DMS 273 treated with DMSO at 0.1 percent for 48 hours (cell line): ENCODE data around the gene DTNA.
"Not testable (repeated sequence)": the region's sequence is repeated elsewhere in the genome, so short reads cannot be mapped to it uniquely, and the experiment has no call there.

ENCODE experiments used
- DNase-seq: peaks from one replicate; lab custom pipeline; 2025; lab: John Stamatoyannopoulos, UW

Gene DTNA

DNA sequence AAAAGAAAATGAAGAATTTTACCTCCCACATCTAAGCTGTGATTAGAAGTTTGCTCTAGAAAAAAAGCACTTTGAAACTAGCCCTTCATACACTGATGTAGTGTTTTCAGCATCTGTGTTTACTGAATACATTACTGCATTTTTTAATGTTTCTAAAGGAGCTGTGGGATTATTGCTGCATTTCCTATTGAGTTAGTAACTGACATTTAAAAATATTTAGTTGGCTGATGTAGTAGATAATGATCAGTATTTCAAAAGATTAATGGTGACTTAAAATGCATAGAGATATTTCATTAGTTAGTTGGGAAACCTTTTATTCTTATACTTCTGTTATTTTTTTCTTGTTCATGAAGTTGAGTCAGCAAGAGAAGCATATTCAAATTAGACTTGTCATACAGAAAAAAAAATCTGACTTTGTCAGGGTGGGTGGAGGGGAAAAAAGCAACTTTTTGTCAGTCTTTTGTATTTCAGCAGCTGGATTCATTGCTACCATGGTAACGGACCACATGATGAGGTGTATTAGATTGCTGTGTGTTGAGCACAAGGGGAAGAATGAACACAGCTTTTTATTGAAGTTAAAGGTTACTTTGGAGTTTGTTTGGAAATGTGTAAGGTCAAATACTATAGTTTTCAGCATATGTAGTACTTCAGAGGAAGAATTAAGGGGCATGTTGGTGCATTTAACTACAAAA lies at the start of gene DTNA:
TSS of gene DTNA (plus strand) at position 549 of the 692 bp plus-strand sequence. CDS start 45,679 bp downstream, outside the sequence.
- no peak for DNase-seq

DNA sequence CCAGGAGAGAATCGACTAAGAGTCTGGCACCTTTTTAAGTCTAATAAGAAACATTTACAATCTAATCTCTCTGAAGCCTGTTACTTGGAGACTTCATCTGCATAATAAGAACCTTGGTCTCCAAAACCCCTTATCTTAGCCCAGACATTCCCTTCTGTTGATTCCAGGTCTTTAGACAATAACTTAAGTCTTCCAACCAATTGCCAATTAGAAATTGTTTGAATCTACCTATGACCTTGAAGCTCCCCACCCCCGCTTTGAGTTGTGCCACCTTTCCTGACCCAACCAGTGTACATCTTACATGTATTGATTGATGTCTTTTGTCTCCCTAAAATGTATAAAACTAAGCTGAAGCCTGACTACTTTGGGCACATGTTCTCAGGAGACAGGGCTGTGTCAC lies 49.5 kb upstream of the DTNA start:
- no peak for DNase-seq

DNA sequence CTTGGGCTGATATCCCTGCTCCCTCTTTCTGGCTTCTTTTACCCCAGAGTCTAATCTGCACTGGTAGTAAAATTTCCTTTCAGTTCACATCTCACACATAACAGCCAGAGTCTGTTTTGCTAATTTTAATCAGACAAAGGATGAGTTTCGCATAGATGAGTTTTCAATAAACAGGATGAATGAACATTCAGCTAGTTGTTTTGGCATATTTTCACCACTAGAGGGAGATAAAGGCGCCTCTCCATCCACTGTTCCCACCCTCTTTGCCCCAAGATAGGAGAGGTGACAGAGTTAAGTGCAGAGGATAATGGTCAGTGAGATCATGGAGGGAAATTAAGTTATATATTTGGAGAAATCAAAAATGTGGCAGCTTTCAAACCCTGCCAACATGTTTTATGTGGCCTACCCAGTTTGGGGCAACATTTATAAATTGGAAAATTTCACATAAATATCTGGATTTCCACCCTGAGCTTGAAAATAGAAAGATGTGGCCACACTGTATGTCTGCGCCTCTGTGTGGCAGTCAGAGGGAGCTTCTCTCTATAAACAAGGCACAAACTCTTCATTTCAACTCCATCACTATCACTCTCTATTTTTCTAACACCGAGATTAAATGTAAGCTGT lies 48.5 kb upstream of the DTNA start:
- peak; percentile 6 for DNase-seq

GRCh38 chr18:34676816-34677574 lies 33.1 kb upstream of the DTNA start:
- DNase-seq = no peak

DNA sequence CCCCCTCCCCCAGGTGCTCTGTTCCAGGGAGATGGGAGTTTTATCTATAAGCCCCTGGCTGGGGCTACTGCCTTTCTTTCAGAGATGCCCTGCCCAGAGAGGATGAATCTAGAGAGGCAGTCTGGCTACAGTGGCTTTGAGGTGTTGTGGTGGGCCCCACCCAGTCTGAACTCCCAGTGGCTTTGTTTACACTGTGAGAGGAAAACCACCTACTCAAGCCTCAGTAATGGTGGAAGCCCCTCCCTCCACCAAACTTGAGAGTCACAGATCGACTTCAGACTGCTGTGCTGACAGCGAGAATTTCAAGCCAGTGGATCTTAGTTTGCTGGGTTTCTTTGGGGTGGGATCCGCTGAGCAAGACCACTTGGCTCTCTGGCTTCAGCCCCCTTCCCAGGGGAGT lies 20.3 kb upstream of the DTNA start:
- not testable (repeated sequence) for DNase-seq

DNA sequence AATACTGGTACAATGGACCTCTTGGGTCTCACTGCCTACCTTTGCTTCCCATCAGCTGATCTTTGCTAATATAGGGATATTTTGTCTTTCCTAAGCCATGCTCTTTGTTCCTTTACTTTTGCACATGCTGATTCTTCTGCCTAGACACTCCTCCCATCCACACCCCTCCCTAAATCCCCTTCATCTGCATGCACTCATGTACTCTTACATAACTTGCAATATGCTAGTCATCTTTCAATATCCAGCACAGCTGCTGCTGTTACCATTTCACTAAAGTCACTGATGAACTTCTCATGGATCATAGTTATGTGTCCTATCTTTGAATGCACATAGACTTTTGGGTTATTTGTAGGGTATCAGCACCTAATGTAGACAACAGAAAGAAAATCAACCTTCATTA lies 18.5 kb upstream of the DTNA start:
- DNase-seq = no peak

- DNase-seq = no peak
Measured at GRCh38 chr18:34694591-34695165, 15.4 kb upstream of the DTNA start.

GRCh38 chr18:34695310-34695709 lies 14.8 kb upstream of the DTNA start:
- no peak for DNase-seq

GRCh38 chr18:34696671-34697070 lies 13.4 kb upstream of the DTNA start:
- DNase-seq = no peak

DNA sequence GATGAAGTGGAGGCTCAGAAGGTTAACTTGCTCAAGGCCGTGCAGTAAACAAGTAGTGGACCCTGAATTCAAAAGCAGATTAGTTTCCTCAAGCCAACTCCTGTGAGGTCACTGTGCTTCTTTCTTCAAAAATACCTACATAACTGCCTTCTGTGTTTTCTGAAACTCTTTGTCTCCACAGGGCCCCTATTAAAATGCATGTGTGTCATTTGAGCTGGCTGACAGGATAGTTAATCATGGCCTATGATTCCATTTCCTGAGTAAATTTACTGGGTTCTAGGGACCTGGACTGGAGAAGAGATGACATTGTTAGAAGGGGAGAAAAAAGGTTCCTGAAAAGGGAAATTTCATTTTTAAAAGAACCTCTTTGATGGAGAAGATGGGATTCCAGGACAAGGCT lies 12.9 kb upstream of the DTNA start:
- no peak for DNase-seq

GRCh38 chr18:34697891-34698290 lies 12.2 kb upstream of the DTNA start:
- DNase-seq = no peak

GRCh38 chr18:34701911-34702310 lies 8.2 kb upstream of the DTNA start:
- DNase-seq = no peak

- DNase-seq = no peak
Measured at GRCh38 chr18:34702814-34703213, 7.3 kb upstream of the DTNA start.

GRCh38 chr18:34704074-34704473 lies 6.0 kb upstream of the DTNA start:
- no peak for DNase-seq

DNA sequence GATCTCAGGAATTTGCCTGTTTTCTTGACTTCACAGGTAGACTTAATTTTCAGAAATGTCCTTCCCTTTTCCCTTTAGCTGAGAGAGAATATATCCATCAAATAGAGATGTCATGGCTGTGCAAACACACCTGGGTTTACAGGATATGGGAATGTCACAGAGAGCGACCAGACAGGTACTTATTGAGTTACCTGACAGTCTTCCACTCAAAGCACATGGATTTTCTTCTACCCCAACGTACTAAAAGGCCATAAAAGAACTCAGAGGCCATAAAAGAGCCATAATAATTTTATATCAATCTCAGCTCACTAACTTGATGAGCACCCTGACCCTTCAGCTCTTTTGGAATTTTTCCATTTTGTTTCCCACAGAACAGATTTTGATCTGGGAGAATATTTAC lies 5.3 kb upstream of the DTNA start:
- no peak for DNase-seq

- no peak for DNase-seq
Measured at GRCh38 chr18:34707670-34708069, 2.4 kb upstream of the DTNA start.

DNA sequence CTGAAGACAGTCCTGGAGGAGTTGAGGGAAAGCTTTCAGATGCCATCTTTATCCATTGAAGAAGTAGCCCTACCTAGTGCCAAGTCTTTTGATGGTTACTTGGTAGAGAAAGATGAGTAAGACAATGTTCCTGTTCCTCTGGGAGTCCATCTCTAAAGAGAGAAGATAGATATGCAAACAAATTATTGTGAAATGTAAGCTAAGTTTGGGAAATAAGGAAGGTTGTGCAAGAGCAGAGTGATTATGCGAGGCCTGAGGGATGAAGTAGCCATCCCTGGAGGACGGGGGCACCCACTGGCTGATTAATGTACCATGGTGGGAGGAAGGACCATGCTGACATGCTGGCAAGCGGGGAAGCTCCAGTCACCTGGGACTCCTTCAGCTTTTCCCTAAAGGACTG lies 994 bp upstream of the DTNA start:
- no peak for DNase-seq

- no peak for DNase-seq
Measured at GRCh38 chr18:34710458-34710914, 388 bp downstream of the DTNA start.

DNA sequence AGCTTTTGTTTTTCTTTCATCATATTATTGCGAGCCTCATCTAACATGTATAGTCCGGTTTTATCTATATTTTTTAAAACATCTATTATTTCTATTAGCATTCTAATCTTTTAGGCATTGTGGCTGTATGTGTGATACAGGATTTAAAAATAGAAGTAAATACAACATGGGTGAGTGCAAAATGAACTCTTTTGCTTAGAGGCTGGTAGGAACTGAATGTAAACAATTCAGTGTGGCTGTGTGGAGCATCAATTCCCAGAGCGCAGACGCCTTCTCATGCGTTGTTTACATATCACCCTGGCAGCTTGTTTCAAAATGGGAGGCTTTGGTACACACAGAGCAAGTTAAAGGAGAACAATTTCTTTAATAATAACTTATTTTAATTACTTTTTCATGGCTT lies 836 bp downstream of the DTNA start:
- DNase-seq = no peak

GRCh38 chr18:34716111-34716510 lies 6.0 kb downstream of the DTNA start:
- DNase-seq = not testable (repeated sequence)

DNA sequence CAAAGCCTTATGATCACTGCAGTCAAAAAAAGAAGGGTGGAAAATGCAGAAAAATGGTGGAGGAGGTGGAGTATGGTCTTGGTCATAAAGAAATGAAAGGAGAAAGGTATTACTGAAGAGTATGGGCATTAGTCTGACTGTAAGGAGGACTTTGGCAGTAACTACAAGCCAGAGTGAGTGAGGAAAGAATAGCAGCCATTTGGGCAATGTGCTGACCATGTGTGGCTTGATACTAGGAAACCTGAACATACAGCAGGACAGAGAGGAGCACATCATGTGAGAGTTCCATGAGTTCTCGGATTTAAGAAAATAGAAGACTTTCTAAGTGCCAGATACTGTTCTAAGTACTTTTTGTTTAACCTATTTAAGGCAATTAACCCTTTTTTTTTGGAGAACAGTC lies 8.5 kb downstream of the DTNA start:
- DNase-seq = no peak

DNA sequence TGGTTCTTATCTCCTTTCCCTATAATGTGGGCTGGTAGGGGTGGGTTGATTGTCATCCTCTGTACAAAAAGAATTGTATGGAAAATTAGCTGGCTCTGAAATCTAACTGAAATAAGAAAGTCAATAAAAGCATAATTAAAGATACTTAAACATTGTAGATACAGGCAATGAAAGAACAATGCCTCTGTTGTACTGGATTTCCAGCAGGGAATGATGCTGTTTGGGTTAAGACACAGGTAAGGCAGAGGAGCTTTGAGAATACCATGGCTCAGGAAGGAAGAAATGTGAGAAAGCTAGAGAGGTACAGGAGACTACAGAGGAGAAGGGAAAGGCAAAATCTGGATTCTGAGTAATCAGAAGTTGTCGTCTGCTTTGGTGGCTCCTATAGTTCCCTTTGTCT lies 10.1 kb downstream of the DTNA start:
- no peak for DNase-seq

GRCh38 chr18:34723143-34723542 lies 13.0 kb downstream of the DTNA start:
- no peak for DNase-seq
